H1 (cell line): ENCODE results near the gene C19orf53. TPM values are rescaled to one million over a fixed set of nuclear protein-coding genes. Genes with fewer than 3 reads are reported as not detected.
A peak's percentile ranks its signal among the peaks of the same experiment; 100 is the strongest.

Source experiments
- CTCF ChIA-PET: fragments of 300-600 bp; sonication (Branson Sonifier 250); formaldehyde crosslinking; loops from one replicate; lab custom pipeline; 2021; ENCODE audit not compliant: partially characterized antibody; lab: Charles Lee
- POLR2A ChIA-PET: fragments of 300-600 bp; sonication (Branson Sonifier 250); formaldehyde crosslinking; loops from one replicate; lab custom pipeline; 2021; ENCODE audit warnings: inconsistent platforms; ENCODE audit not compliant: partially characterized antibody; lab: Charles Lee
- DNase-seq, 2 experiments: peaks; one replicate each; pipeline versions ENCODE4 v3.0.0 to v3.0.0-alpha.2; 2010 to 2022; ENCODE audit warnings: low spot score in 2 of 2, low read depth in 1 of 2, mixed read lengths in 1 of 2
- FAIRE-seq: peaks from 2 replicates; lab custom pipeline; 2011; peaks lifted over from hg19 to GRCh38; lab: Jason Lieb, UNC
- H2AFZ ChIP-seq: 2 replicates; pipeline ENCODE4 v1.8.1; 2012; ENCODE audit warnings: low read length, inconsistent platforms
- H2AK5ac ChIP-seq: 2 replicates; pipeline ENCODE4 v1.6.1; 2013; ENCODE audit warnings: low read depth, low read length
- H2BK120ac ChIP-seq: replicated peaks from 2 replicates; pipeline ENCODE3; 2013; ENCODE audit warnings: low read depth, low read length, inconsistent platforms
- H2BK12ac ChIP-seq: 2 replicates; pipeline ENCODE4 v1.6.1; 2013; ENCODE audit warnings: low read depth, low read length
- H2BK15ac ChIP-seq: 2 replicates; pipeline ENCODE4 v1.6.1; 2013; ENCODE audit warnings: low read length
- H2BK20ac ChIP-seq: 2 replicates; pipeline ENCODE4 v1.6.1; 2013; ENCODE audit warnings: low read length
- H2BK5ac ChIP-seq: 2 replicates; pipeline ENCODE4 v1.6.1; 2013; ENCODE audit warnings: low read depth, low read length
- H3K14ac ChIP-seq: 2 replicates; pipeline ENCODE4 v1.6.1; 2013; ENCODE audit warnings: inconsistent platforms; ENCODE audit not compliant: insufficient read length
- H3K18ac ChIP-seq: 2 replicates; pipeline ENCODE4 v1.6.1; 2013; ENCODE audit warnings: low read length; ENCODE audit errors: extremely low read depth
- H3K23ac ChIP-seq: 2 replicates; pipeline ENCODE4 v1.6.1; 2013; ENCODE audit warnings: inconsistent platforms; ENCODE audit not compliant: insufficient read length
- H3K23me2 ChIP-seq: 2 replicates; pipeline ENCODE4 v1.6.1; 2013; ENCODE audit warnings: low read depth, low read length
- H3K27ac ChIP-seq: 2 replicates; pipeline ENCODE4 v1.6.1; 2011; ENCODE audit warnings: low read depth, low read length, inconsistent platforms
- H3K27me3 ChIP-seq, 4 experiments: replicated peaks in 1 of 4; 1 replicate in 1 of 4; 2 replicates in 3 of 4; pipeline versions ENCODE4 v1.6.1 to v1.8.1; 2011 to 2013; ENCODE audit warnings: low read length in 3 of 4, mild to moderate bottlenecking in 3 of 4, inconsistent platforms in 2 of 4, mixed read lengths in 2 of 4, moderate library complexity in 1 of 4; ENCODE audit not compliant: control insufficient read depth in 3 of 4, insufficient read depth in 3 of 4; ENCODE audit errors: extremely low read depth in 1 of 4
- H3K36me3 ChIP-seq, 4 experiments: 2 replicates each; pipeline versions ENCODE4 v1.6.1 to v1.8.1; 2011 to 2013; ENCODE audit warnings: mild to moderate bottlenecking in 4 of 4, low read length in 3 of 4, moderate library complexity in 2 of 4, control low read depth in 1 of 4, inconsistent platforms in 1 of 4; ENCODE audit not compliant: insufficient read depth in 4 of 4, control insufficient read depth in 2 of 4
- H3K4ac ChIP-seq: replicated peaks from 2 replicates; pipeline ENCODE3; 2013; ENCODE audit warnings: low read length, low read depth, mixed read lengths, inconsistent platforms; ENCODE audit not compliant: insufficient read length
- H3K4me1 ChIP-seq, 4 experiments: replicated peaks in 1 of 4; 1 replicate in 1 of 4; 2 replicates in 3 of 4; pipeline versions ENCODE4 v1.6.1 to v1.8.1; 2011 to 2013; ENCODE audit warnings: low read length in 3 of 4, inconsistent platforms in 2 of 4, mixed read lengths in 1 of 4; ENCODE audit not compliant: insufficient read depth in 4 of 4, control insufficient read depth in 3 of 4
- H3K4me2 ChIP-seq, 2 experiments: 2 replicates each; pipeline versions ENCODE4 v1.6.1 to v1.8.1; 2011 to 2013; ENCODE audit warnings: low read depth in 2 of 2, low read length in 2 of 2, control low read depth in 1 of 2, inconsistent platforms in 1 of 2, mild to moderate bottlenecking in 1 of 2; ENCODE audit not compliant: insufficient read depth in 1 of 2
- H3K4me3 ChIP-seq, 4 experiments: fragments of 200-600, 300-600 bp in 1 of 4; sonication (generic), shearing (Covaris generic), sonication (Bioruptor Twin) in 1 of 4; 2 replicates each; pipeline versions ENCODE4 v1.5.1 to v1.8.1; 2011 to 2016; ENCODE audit warnings: low read length in 4 of 4, low read depth in 3 of 4, control low read depth in 2 of 4, inconsistent platforms in 2 of 4, mild to moderate bottlenecking in 2 of 4, mixed read lengths in 1 of 4, moderate library complexity in 1 of 4; ENCODE audit not compliant: insufficient read depth in 2 of 4; ENCODE audit errors: extremely low read depth in 1 of 4
- H3K56ac ChIP-seq: replicated peaks from 2 replicates; pipeline ENCODE3; 2013; ENCODE audit warnings: low read depth, mild to moderate bottlenecking, mixed read lengths, low read length, inconsistent platforms; ENCODE audit not compliant: insufficient read length
- H3K79me1 ChIP-seq: 2 replicates; pipeline ENCODE4 v1.6.1; 2013; ENCODE audit warnings: low read depth, low read length, control low read depth
- H3K79me2 ChIP-seq, 2 experiments: 2 replicates each; pipeline versions ENCODE4 v1.6.1 to v1.8.1; 2012 to 2013; ENCODE audit warnings: low read length in 2 of 2, mild to moderate bottlenecking in 2 of 2, inconsistent platforms in 1 of 2; ENCODE audit not compliant: insufficient read depth in 2 of 2, control insufficient read depth in 1 of 2
- H3K9ac ChIP-seq, 4 experiments: replicated peaks in 1 of 4; 1 replicate in 1 of 4; 2 replicates in 3 of 4; pipeline versions ENCODE4 v1.6.1 to v1.8.1; 2011 to 2013; ENCODE audit warnings: low read depth in 3 of 4, low read length in 3 of 4, control low read depth in 2 of 4, mild to moderate bottlenecking in 2 of 4, moderate library complexity in 2 of 4, inconsistent platforms in 1 of 4; ENCODE audit errors: extremely low read depth in 1 of 4
- H3K9me3 ChIP-seq, 2 experiments: 2 replicates each; pipeline versions ENCODE4 v1.6.1 to v1.8.1; 2012 to 2013; ENCODE audit warnings: mild to moderate bottlenecking in 2 of 2, moderate library complexity in 2 of 2, control low read depth in 1 of 2, inconsistent platforms in 1 of 2, low read depth in 1 of 2, low read length in 1 of 2, mixed read lengths in 1 of 2; ENCODE audit not compliant: insufficient read depth in 2 of 2
- H4K20me1 ChIP-seq, 2 experiments: replicated peaks in 1 of 2; 2 replicates each; pipeline versions ENCODE3 to v1.8.1; 2011 to 2013; ENCODE audit warnings: inconsistent platforms in 2 of 2, low read length in 2 of 2, mild to moderate bottlenecking in 1 of 2; ENCODE audit not compliant: insufficient read depth in 2 of 2, control insufficient read depth in 1 of 2
- H4K5ac ChIP-seq: 2 replicates; pipeline ENCODE4 v1.6.1; 2013; ENCODE audit warnings: low read length, low read depth, mixed read lengths, inconsistent platforms; ENCODE audit not compliant: insufficient read length
- H4K8ac ChIP-seq: 2 replicates; pipeline ENCODE4 v1.8.0; 2013; ENCODE audit warnings: mild to moderate bottlenecking, moderate library complexity, low read length, inconsistent platforms; ENCODE audit not compliant: insufficient read depth; ENCODE audit errors: extremely low read depth
- H4K91ac ChIP-seq: replicated peaks from 2 replicates; pipeline ENCODE3; 2013; ENCODE audit warnings: low read length, mixed read lengths, inconsistent platforms; ENCODE audit not compliant: insufficient read length
- CBX5 ChIP-seq: fragments of 300-800, 300-1000 bp; sonication (generic); IDR thresholded peaks from 2 replicates; pipeline ENCODE4 v1.7.1; 2016; ENCODE audit warnings: antibody characterized with exemption, low read length, low read depth
- CTBP2 ChIP-seq: IDR thresholded peaks from 2 replicates; pipeline ENCODE4 v1.7.0; 2011; ENCODE audit warnings: borderline replicate concordance, mild to moderate bottlenecking, moderate library complexity, mixed read lengths, low read length; ENCODE audit not compliant: insufficient read depth, insufficient read length
- E2F6 ChIP-seq: IDR thresholded peaks from 2 replicates; pipeline ENCODE4 v1.6.1; 2012; ENCODE audit warnings: inconsistent platforms
- HDAC2 ChIP-seq, 2 experiments: fragments of 300-600 bp in 1 of 2; sonication (generic) in 1 of 2; IDR thresholded peaks; 2 replicates each; pipeline ENCODE4 v1.6.1; 2011 to 2012; ENCODE audit warnings: low read depth in 2 of 2, low read length in 2 of 2, mild to moderate bottlenecking in 2 of 2, moderate library complexity in 2 of 2, borderline replicate concordance in 1 of 2, inconsistent platforms in 1 of 2
- KDM1A ChIP-seq: fragments of 200-600, 300-600 bp; sonication (generic); IDR thresholded peaks from 2 replicates; pipeline ENCODE4 v1.7.1; 2016; ENCODE audit warnings: mild to moderate bottlenecking, low read length, borderline replicate concordance
- RFX5 ChIP-seq: IDR thresholded peaks from 2 replicates; pipeline ENCODE4 v1.6.1; 2011; ENCODE audit warnings: low read depth, low read length, improper control_type of control experiment, borderline replicate concordance
- RNF2 ChIP-seq: fragments of 200-900, 300-1000 bp; sonication (generic); IDR thresholded peaks from 2 replicates; pipeline ENCODE4 v1.7.1; 2016; ENCODE audit warnings: borderline replicate concordance, low read depth, mild to moderate bottlenecking, antibody characterized with exemption, low read length; ENCODE audit not compliant: poor library complexity, severe bottlenecking; ENCODE audit errors: missing control alignments
- SAP30 ChIP-seq: fragments of 300-600 bp; sonication (generic); IDR thresholded peaks from 2 replicates; pipeline ENCODE4 v1.7.1; 2012; ENCODE audit warnings: low read length, moderate library complexity, mild to moderate bottlenecking, inconsistent platforms; ENCODE audit not compliant: insufficient read depth, insufficient replicate concordance
- SRF ChIP-seq: IDR thresholded peaks from 2 replicates; pipeline ENCODE4 v1.6.1; 2011; ENCODE audit warnings: mild to moderate bottlenecking, low read depth, low read length, moderate library complexity
- WGBS, 2 experiments: shearing (Covaris generic) in 1 of 2; methylation state at CpG; one replicate each; pipeline versions ENCODE4 v1.1.6 to v1.1.7; 2013 to 2015; ENCODE audit warnings: low lambda C conversion rate in 2 of 2, mixed read lengths in 2 of 2, inconsistent platforms in 1 of 2, low coverage in 1 of 2, missing lambda C conversion rate in 1 of 2; ENCODE audit not compliant: insufficient replicate concordance in 2 of 2, insufficient coverage in 1 of 2, insufficient read length in 1 of 2; ENCODE audit errors: extremely low coverage in 1 of 2, missing lambda C conversion rate in 1 of 2; 5-methylcytosine and 5-hydroxymethylcytosine counted together
- polyA plus RNA-seq, 7 experiments: library from polyadenylated mRNA; depleted of rRNA in 3 of 7; stranded (reverse) in 5 of 7; unstranded in 2 of 7; fragments of >200 nt in 5 of 7; fragments of 200-250 nt in 2 of 7; gene quantifications; 1 replicate in 5 of 7; 2 replicates in 1 of 7; 4 replicates in 1 of 7; pipeline versions ENCODE4 v1.2.1 to v1.2.3, GENCODE V29; 2011 to 2013; ENCODE audit warnings: missing spikeins in 2 of 7, mixed read lengths in 2 of 7
- total RNA-seq: library from RNA; stranded (reverse); fragmentation: NEBNext Ultra II Directional; extraction: Animal tissue kit (Norgen Biotek cat#: 25700); gene quantifications from 2 replicates; pipeline ENCODE4 v1.2.1, GENCODE V29; 2021

The C19orf53 gene
- total and polyA plus RNA-seq, 2 of the 8 experiments (the other 6 are each of a cell fraction or from before 2014, with no cell fraction given), result 104 to 169 TPM

GRCh38 chr19:13764101-13764807 is 10.0 kb upstream of the C19orf53 start, which contains the start of gene MRI1:
MRI1 (plus strand) TSS chr19:13764522; CDS start chr19:13764589, 67 bp downstream.
- Histone ChIP-seq H3K4me1 (peaks cover 0 to 9% (median 2%) of the 10 kb centered on the region in 4 experiments; a peak in 3 of 7 replicates), H3K27ac (no peak within 1 kb of the TSS), H3K23ac (no peak within 1 kb of the TSS), H3K23me2 (peaks cover 7% of the 10 kb centered on the region; the same call in 1 of the 2 replicates), H4K91ac (no peak within 1 kb of the TSS), H3K18ac (no peak within 1 kb of the TSS; the same call in 1 of the 2 replicates), H4K8ac (peak within 1 kb of the TSS; percentile 35; the same call in 1 of the 2 replicates), H3K79me2 (no peaks in the 10 kb centered on the region), H3K79me1 (no peaks in the 10 kb centered on the region), H3K4me2 (peak within 1 kb of the TSS; percentile 87 to 99), H4K20me1 (peaks cover 0 to 2% of the 10 kb centered on the region in 2 experiments), H2BK20ac (no peak within 1 kb of the TSS), H3K27me3 (no peaks in the 10 kb centered on the region; a peak in 1 of 7 replicates), H2AFZ (peak within 1 kb of the TSS; percentile 1; the same call in 1 of the 2 replicates), H3K4me3 (peak within 1 kb of the TSS; percentile 47 to 88 (median 52)), H2AK5ac (no peak within 1 kb of the TSS), H3K9me3 (no peaks in the 10 kb centered on the region), H3K4ac (no peak within 1 kb of the TSS), H2BK120ac (no peak within 1 kb of the TSS), H2BK15ac (no peak within 1 kb of the TSS), H3K14ac (no peak within 1 kb of the TSS), H2BK12ac (no peak within 1 kb of the TSS), H3K9ac (peak within 1 kb of the TSS in 1 of 4 experiments; percentile 38; a peak in 2 of 7 replicates), H4K5ac (no peak within 1 kb of the TSS), H2BK5ac (no peak within 1 kb of the TSS; the same call in 1 of the 2 replicates), H3K36me3 (peaks cover 0 to 30% (median 6%) of the 10 kb centered on the region in 4 experiments; a peak in 6 of 8 replicates), H3K56ac (no peak within 1 kb of the TSS)
- FAIRE-seq (no peak), DNase-seq (peak in 1 of 2 experiments; percentile 72)
- CTCF ChIA-PET, result interaction anchor here (1.4 to 2.6 kb wide), 2 partner anchors 10 to 19 kb away, joined by 4 to 18 read pairs; partner anchors contain the start of gene C19orf53
- POLR2A ChIA-PET, result interaction anchor here (1.1 to 6.7 kb wide), 4 partner anchors 10 to 62 kb away, joined by 3 to 39 read pairs (median 4); partner anchors contain the start of gene C19orf53
- 25% methylated on average over 36 of the region's 67 CpGs; no CpG with 5 or more reads in 1 of the 2 experiments for WGBS, 2 experiments
- TF ChIP-seq E2F6 (no peak), RNF2 (no peak), CTBP2 (no peak), SAP30 (no peak), KDM1A (0 out of 2 replicates have a peak, but pooled peaks have one; percentile 47), HDAC2 (IDR thresholded peaks at IDR 0.05; ENCODE audit: borderline replicate concordance in 1 of 2, low read depth in 2 of 2, low read length in 2 of 2) (no peak; a peak in 1 of 4 replicates), SRF (no peak), RFX5 (no peak), CBX5 (no peak)
